NCI-H1092 (cell line): Measurements from ENCODE around the gene PCDHB15.

Source experiments
- DNase-seq: peaks from one replicate; lab custom pipeline; 2025; lab: John Stamatoyannopoulos, UW

The PCDHB15 gene

GRCh38 chr5:141250576-141250975, 5.4 kb downstream of the PCDHB15 start:
- no peak for DNase-seq

GRCh38 chr5:141258464-141258863, 13.3 kb downstream of the PCDHB15 start:
- no peak for DNase-seq

GRCh38 chr5:141258948-141259347, 13.8 kb downstream of the PCDHB15 start:
- no peak for DNase-seq

GRCh38 chr5:141260458-141261237, 15.5 kb downstream of the PCDHB15 start:
- DNase-seq = no peak

- DNase-seq = no peak
Measured at GRCh38 chr5:141261238-141261546, 16.0 kb downstream of the PCDHB15 start.

- no peak for DNase-seq
Measured at GRCh38 chr5:141269195-141269594, 24.0 kb downstream of the PCDHB15 start.

- no peak for DNase-seq
Measured at GRCh38 chr5:141272906-141273305, 27.7 kb downstream of the PCDHB15 start.

- DNase-seq = no peak
Measured at GRCh38 chr5:141298376-141298775, 53.2 kb downstream of the PCDHB15 start.
